HT1080 (cell line): Measurements from ENCODE around the gene NKX2-1. TPM values are rescaled to one million over a fixed set of nuclear protein-coding genes. Genes with fewer than 3 reads are reported as not detected.

ENCODE experiments used
- DNase-seq: peaks from one replicate; pipeline ENCODE4 v3.0.0-alpha.2; 2015; ENCODE audit warnings: low read depth
- total RNA-seq: library from RNA; depleted of rRNA; stranded (reverse); fragments of >200 nt; shearing (Covaris generic); gene quantifications from 2 replicates; pipeline ENCODE4 v1.2.3, GENCODE V29; 2014

NKX2-1 gene
- total RNA-seq, 1 experiment from 2014 or later = not detected

DNA sequence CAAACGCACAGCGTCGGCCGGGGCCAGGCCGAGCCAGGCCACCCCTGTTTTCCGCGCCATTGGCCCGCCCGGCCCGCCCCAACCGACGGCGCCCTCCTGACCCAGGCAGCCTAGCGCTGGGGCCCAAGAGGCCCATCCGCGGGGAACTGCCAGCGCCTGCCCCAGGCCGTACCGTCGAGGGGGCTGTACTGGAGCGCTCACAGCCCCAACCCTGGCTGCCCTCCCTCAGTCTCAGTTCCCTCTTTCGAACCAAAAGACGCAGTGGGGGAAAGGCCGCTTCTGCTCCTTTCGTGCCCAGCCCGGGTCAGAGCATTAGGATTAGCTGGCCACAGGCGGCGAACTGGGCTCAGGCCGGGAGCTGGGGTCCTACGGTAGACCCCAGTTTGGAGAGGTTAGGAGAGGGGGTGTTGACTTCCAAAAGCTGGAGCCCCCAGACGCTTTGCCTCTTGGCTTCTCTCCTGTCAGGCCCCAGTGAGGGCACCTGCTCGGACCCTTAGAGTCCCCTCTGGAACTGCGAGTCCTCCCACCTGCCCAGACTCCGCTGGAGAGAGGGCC lies 1.9 kb downstream of the NKX2-1 start:
- DNase-seq = no peak

DNA sequence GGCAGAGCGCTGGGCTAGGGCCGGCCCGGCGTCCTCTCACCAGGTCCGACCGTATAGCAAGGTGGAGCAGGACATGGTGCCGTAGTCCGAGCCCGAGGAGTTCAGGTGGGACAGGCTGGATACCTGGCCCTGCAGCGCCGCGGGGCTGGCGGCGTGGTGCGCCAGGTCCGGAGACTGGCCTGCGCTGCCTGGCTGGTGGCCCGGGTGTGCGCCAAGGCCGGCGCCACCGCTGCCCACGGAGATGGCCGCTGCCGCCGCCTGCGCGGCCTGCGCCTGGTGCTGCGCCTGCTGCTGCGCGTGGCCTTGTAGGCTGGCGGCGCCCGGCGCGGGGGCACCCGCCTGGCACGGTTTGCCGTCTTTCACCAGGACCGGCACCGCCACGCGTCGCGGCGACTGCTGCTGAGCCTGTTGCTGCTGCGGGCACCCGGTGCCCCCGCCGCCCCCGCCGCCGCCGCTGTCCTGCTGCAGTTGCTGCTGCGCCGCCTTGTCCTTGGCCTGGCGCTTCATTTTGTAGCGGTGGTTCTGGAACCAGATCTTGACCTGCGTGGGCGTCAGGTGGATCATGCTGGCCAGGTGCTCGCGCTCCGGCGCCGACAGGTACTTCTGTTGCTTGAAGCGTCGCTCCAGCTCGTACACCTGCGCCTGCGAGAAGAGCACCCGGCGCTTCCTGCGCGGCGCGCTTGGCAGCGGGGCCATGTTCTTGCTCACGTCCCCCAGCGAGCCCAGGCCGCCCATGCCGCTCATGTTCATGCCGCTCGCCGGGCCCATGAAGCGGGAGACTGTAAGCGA lies 2.6 kb downstream of the NKX2-1 start:
- DNase-seq = no peak

DNA sequence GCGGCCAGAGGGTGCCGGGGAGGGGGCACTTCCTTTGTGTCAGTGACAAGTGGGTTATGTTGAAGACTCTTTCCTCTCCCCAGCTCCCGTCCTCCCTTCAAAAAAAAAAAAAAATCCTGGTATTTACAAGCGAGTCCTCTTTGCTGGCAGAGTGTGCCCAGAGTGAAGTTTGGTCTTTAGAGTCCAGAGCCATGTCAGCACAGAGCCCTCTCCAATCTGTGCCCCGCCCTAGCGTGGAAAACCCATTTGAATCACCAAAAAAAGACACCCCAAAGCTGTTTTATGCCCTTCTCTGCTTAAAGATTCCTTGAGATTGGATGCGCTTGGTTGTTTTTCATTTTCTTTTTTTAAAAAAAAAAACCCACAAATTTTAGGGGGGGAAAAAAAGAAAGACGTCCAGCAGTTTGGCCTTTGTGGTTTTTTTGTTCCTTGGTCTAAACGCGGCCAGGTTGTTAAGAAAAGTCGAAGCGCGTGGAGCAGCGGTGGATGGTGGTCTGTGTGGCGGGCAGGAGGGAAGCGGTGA lies 3.3 kb downstream of the NKX2-1 start:
- no peak for DNase-seq

DNA sequence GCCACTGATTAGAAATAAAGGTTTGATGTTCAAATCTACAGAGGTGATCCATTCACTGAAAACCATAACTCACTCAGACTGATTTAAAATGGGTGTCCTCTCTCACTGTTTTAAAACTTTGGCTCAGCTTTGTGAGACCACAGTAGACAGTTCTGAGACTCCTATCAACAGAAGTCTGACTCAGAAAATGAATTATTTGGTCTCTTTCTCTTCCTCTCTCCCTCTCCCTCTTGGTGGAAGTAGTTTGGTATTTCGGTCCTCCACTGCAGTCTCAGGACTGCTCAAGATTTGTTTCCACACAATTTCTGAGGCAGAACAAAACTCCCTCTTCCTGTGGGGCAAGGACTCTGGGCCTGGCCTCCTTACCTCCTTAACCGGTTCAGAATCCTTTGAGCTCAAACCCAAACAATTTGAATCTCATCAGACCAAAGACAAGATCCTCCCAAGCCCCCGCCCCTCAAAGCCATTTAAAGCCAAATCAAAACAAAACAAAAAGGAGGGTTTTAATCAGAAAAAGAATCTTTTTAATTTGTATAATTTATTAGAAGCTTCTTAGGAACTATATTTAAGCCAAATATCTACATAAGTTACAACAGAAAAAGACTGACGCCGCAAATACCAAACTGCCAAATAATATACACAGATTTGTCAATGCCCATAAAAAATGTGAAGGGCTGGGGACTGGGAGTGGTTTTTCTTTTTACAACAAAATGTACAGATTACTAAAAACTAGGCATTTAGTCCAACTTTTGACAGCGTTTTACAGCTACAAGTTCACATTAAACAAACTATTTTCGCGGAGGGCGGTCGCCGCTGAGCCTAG lies 3.9 kb downstream of the NKX2-1 start:
- no peak for DNase-seq

DNA sequence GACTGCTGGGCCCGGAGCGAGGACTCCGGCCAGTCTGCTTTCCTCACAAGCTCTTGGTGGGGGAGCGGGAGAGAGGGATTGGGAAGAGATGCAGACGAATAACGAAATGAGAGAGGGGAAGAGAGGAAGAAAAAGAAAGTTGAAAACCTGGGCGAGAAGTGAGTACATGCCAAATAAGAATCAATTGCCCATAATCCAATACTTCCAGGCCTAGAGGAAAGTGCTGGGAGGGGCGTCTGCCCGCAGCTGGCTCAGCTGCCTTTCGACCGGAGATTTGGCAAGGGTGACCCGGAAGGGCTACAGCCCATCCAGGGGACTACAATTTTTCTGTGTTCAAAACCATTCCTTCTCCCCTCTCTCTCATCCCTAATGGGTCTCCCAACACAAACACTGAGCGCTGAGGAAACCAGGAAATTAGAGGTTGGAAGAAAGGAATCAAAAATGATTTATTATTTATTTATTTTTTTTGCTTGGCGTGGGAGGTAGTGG lies 4.9 kb downstream of the NKX2-1 start:
- DNase-seq = no peak

DNA sequence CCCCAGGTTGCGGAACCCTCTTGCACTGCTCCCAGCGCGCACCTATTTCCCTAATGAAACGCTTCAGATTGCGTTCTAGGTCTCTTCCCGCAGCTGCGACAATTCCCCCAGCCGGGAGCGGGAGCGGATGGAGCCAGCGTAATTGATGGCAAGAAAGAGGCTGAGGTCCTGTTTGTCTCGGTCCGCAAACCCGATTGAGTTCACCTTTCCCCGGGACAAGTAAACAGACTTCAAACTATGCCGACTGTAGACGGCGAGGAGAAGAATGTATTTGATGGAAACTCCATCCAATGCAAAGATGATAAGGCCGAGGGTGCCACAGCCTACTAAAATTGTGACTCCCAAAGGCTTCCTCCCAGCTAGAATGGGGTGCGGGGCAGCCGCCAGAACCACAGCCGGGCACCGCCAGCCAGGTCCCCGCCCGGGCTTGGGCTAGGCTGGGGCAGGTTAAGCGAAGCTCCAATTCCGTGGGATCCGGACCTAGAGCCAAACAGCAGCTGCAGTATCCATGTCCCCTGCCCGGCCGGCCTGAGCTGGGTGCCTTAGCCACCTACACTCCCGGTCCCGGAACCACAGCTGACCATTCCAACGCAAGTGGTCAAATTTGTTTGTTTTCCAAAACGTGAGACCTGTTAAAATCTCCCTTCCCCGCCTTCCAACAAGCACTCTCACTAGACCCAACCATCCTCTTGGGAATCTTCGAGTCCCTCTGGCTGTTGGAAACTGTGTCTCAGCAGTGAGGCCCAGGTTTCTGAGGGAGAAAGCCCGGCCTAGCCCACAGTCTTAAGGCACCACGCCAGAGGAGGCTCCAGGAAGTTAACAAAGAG lies 5.5 kb downstream of the NKX2-1 start:
- DNase-seq = no peak

DNA sequence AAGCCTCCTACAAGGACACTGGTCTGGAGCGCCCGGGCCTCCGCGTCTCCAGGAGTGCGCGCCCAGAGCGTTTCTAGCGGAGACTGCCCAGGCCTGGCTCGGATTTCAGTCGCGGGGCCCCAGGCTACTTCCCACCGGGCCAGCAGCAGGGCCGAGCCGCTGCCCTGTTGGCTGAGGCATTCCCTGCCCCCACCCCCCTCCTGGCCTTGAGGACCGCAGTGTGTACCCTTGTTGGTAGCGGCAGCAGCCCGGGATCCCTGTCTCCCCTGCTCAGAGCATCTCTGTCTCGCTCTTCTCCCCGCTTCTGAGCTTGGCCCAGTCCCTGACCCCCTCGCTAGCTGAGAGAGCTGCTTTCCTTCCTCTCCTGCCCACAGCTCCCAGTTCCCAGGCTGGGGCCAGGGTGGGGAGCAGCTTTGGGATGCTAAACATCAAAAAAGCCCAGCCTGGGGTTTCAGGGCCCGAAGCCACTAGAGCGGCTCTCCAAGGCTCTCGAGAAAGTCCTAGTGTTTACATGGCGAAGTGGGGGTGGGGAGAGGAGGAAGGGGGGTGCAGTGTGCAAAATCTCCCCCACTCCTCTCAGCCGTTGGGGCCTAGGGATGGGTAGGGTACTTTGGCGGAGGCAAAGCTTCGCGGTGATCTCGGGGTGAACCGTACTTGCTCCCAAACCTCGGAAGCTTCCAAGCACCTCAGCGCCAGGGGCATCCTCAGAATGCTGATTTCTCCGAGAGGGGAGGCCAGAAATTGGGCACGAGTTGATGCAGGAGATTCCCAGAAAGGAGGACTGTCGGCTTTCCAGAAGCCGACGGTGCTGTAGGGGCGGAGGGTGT lies 6.4 kb downstream of the NKX2-1 start:
- no peak for DNase-seq

DNA sequence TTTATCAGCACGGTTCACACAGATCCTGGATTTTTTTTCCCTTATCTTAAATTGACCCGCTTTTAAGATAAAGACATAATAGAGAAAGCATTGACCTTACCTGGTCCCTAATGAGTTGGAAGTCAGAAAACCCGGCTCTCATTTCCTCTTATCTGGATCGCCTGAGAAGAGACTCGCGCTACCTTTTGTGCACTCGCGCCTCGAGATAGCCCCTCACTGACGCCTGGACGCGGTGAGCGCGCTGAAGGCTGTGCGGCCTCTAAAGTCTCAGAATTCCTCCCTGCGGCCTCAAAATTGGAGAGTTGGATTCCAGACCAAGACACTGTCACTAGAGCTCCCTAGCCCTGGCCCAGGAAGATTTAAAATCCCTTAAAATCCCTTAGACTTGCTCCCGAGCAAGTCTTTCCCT lies 7.0 kb downstream of the NKX2-1 start:
- no peak for DNase-seq

DNA sequence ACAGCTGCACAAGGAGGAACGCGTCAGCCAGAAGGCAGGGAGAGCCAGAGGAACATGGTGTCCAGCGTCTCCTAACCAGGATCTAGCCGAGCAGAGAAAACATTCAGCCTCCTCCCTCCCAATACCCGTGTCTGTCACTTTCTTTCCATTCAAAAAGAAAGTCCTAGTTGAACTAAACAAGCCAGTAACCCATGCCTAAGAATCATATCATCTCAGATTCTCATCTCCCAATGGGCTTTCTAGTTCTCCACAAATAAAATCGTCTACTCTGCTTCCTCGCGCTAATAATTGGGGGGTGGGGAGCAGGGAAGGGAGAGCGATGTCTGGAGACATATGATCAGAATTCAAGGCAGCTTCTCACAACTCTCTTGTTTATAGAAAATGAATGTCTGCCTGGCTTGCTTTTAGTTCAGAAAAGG lies 7.4 kb downstream of the NKX2-1 start:
- DNase-seq = no peak

DNA sequence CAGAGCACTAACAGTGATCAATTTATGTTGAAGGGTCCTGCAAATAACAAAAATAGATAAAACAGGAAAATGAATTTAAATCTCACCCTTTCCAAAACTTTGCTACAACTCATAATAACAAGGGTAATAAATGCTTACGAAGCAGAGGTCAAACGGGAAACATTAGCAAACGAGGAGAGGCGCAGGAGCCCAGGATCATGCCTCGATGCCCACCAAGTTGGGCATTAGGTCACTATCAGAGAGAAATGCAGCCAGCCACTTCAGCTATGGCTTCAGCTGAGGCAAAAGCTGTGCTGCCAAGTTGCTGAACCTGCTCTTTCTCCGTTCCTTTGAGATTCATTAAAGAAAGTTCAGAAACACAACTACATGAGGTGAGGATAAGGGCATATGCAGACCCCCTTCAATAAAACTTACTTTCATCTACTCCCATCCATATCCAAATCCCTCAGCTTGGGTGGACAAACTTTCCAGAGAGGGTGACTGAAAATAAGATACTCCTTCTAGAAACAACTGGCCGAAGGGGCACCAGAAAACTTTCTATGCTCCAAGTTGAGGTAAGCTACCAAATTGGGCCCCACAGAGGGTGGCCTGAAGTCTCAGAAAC lies 7.9 kb downstream of the NKX2-1 start:
- DNase-seq = no peak

DNA sequence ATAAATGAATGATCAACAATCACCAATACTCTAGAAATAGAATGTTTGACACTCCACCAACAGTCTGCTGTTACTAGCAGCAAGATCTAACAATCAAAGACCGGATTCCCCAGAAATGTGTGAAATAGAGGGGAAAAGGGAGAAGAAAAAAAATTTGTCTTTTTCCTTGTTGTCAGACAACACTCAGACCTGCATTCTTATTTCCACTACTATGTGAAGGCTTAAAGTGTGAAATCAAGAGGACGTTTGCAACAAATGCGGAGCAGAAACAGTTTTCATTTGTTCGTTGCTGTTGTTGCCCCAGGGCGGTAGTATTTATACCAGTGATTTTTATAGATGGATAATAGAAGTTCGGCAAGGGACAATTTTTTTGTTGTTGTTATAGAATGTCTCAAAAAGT lies 9.2 kb downstream of the NKX2-1 start:
- DNase-seq = no peak

DNA sequence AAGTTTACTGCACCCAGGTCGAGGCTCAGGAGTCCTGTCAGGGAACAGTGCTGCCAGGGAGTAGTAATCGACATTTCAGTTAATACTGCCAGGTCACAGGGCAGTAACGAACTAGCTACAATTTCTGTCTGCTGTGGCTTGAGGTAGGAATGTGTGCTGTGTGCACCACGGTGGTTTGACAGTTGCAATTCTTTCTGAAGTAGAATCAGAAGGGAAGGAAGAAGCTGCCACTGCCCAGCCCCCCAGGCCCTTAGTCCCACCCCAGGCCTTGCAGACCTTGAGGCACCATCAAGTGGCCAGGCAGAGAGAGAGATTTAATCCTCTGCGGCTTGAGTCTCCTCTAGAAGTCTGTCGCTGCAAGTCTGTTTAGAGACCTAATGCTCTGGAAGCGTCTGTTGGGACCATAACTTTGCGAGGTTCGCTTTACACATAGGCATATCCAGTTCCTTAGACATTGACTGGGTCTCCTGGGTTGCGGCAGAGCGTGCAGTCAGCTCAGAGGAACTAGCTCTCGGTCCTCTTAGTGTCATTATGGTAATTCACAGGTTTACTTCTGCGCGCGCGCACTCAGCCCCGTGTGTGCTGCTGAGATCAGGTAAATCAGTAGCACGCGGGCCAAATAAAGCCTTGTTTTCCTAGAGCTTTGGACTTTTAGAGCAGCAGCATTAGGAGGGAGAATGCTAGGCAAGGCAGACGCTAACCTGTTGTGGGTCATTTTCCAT lies 9.8 kb downstream of the NKX2-1 start:
- DNase-seq = no peak

DNA sequence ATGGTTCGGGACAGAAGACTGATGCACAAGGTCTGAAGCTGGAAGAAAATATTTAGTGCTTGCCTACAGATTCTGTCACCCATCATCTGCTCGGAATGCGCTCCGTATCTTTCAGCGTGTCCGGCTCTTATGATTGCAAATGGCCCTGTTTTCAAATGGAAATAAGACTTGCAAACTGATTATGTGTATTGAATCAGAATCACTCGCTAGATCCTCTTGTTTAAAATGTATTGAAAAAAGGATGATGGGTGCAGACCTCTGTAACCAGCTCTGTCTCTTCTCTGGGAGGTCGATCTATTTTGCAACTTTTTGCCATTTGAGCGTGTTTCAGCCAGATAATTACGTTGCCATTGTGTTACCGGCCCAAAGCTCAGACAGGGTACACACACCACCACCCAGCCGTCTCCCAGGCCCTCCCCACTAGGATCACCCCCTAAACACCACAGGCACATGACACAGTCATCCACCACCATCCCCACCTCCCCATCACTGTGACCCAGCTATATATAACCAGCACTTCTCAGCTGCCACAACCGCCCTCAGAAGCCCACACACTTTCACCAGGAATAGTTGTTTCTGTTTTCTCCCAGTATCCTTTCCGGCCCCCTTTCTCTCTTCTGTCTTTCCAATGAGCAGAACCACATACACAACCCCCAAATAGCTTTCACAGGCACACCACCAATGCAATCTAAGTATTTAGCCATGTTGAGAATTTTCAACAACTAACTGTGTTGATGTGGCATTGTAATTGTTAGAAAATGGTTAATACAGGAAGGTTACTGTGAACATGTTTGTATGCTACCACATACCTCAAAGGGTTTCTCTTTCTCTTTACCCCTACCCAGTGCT lies 10.7 kb downstream of the NKX2-1 start:
- DNase-seq = no peak

DNA sequence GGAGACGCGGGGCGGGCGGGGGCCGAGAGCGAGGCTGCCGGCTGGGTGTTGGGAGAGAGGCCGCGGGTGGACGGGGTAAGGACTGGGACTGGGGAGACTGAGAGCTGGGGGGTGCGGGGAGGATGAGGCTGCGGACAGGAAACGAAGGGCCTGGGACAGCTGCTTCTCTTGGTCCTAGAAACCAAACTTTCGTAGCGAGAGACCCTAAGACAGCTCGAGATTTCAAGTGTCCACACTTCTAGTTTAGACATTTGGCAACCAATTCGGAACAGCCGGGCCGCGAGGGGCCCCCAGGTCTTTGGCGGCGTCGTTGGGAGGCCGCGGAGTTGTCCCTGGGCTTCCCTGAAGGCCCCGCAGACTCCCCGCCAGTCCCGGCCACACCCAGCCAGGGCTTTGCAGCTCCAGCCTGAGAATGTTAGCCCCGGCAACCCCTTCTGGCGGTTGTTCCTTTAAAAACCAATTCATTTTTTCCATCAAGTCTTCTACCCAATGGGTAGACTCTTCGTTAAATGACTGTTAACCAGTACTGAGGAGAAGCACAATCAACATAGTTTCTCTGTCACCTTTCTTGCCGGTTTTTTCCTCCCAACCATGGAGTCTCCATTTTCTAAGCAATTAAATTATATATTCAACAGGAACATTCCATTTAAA lies 11.5 kb downstream of the NKX2-1 start:
- no peak for DNase-seq

DNA sequence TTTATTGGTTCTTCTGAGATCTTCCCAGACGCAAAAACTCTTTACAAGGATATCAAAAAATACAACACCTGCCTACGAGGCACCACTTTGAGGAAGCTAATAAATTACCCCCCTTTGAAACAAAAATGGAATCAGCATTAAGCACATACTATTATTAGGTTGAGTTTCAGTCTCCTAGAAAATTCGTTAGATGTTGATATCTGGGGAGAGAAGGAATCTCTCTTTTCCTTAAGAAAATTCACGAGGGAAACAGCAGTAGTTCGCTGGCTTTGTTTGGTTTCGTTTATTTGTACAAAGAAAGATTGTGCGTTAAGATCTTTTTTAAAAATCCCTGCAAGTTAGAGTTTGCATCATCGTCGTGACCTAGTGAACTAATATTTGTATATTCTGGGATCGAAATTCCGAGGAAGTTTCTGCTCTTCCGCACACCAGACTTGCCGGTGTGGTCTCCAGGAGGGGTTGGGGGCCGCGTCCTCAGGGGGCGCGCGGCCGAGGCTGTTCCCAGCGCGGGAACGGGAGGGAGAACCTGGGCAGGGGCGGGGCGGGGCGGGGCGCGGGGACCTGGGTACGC lies 12.1 kb downstream of the NKX2-1 start:
- DNase-seq = no peak

DNA sequence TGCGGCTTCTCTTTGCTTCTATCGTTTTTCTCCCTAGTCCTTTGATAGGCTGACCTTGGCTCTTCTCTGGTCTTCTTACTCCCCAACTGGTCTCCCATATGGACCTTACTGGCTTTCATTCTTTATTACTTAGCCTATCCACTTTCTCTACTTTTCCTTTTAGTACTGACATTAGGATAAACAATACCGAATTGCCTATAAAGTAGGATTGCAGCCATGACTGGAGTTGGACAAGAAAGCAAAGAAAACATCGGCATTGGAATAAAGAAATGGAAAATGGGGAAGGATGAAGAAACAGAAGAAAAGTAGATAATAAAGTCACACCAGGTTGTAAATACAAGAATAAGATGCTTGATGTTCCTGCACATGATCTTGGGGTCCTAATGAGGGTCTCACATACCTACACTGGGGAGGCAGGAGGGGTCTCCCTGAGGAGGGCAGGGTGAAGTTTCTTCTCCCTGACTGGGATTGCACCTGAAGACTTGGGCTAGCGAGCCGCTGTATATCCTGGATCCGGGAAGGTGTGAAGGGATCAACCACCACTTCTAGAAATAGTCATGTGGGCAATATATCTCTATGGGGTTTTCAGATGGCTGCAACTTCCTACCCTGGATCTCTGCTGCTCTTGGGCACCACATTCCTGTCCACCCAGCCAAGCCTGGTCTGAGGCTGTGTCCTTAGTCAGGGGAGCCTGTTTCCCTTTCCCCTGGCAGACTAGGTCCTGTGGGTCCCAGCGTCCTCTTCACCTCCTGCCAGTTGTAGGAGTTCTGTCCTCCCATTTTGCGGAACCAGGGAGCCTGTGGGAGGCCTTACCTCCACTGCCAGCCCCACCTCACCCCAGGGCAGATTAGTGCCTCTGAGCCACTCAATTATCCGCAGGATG lies 13.1 kb downstream of the NKX2-1 start:
- DNase-seq = no peak
